ENCODE measurements around the gene CRB3. TPM values are rescaled to one million over a fixed set of nuclear protein-coding genes. Genes with fewer than 3 reads are reported as not detected.

CRB3 gene
- total and polyA plus RNA-seq, 2 experiments from 2014 or later, result 11.8 to 44.4 TPM

GRCh38 chr19:6415591-6416190 is 48.4 kb upstream of the CRB3 start:
- H3K9me2 ChIP-seq (ENCODE audit: insufficient read depth), result no peaks in the 10 kb centered on the region
- H3F3A ChIP-seq (replicated peaks; ENCODE audit: low read depth), result peaks cover 24% of the 10 kb centered on the region

More at GRCh38 chr19:6415591-6416190, 48.4 kb upstream of the CRB3 start:
- H3K4me1 Mint-ChIP-seq, result peaks cover 21% of the 10 kb centered on the region
- Histone ChIP-seq H3K4me1 (ENCODE audit: insufficient read depth) (peaks cover 10% of the 10 kb centered on the region), H3K27ac (ENCODE audit: low read depth) (no peak overlapping the region; the same call in 1 of the 2 replicates), H3K79me2 (replicated peaks; ENCODE audit: insufficient read depth) (peaks cover 26% of the 10 kb centered on the region), H4K20me1 (replicated peaks; ENCODE audit: insufficient read depth) (peaks cover 24% of the 10 kb centered on the region; the same call in 1 of the 2 replicates), H3K4me3 (no peak overlapping the region), H3K4me2 (no peak overlapping the region), H3K27me3 (ENCODE audit: insufficient read depth) (no peaks in the 10 kb centered on the region), H2AFZ (no peak overlapping the region), H3K36me3 (ENCODE audit: insufficient read depth) (peaks cover 33% of the 10 kb centered on the region)
- H3K27me3 Mint-ChIP-seq (ENCODE audit: insufficient read depth, low read depth, poor library complexity), result peaks cover 10% of the 10 kb centered on the region
- H3K36me3 Mint-ChIP-seq (ENCODE audit: low read depth), result peaks cover 76% of the 10 kb centered on the region
- no peak overlapping the region for H3K4me3 Mint-ChIP-seq
- ATAC-seq (no peak), DNase-seq (ENCODE audit: low spot score) (no peak)
- no peak overlapping the region for H3K27ac Mint-ChIP-seq
- H3K9me3 Mint-ChIP-seq, result no peaks in the 10 kb centered on the region; the same call in 2 of the 3 replicates
- TF ChIP-seq STAT1 (IDR thresholded peaks at IDR 0.05; ENCODE audit: unreplicated experiment) (no peak), EZH2 (IDR thresholded peaks at IDR 0.05; ENCODE audit: low read depth, unreplicated experiment) (no peak), JUNB (IDR thresholded peaks at IDR 0.05; ENCODE audit: unreplicated experiment) (no peak), NANOG (IDR thresholded peaks at IDR 0.05; ENCODE audit: borderline replicate concordance) (no peak), EZH2phosphoT487 (IDR thresholded peaks at IDR 0.05; ENCODE audit: unreplicated experiment) (no peak), REST (IDR thresholded peaks at IDR 0.05; ENCODE audit: unreplicated experiment) (no peak), POLR2AphosphoS5 (IDR thresholded peaks at IDR 0.05; ENCODE audit: low read depth) (no peak), ZNF331 (CRISPR knock-in tag; IDR thresholded peaks at IDR 0.05; ENCODE audit: low read depth) (no peak), ZNF462 (CRISPR knock-in tag; IDR thresholded peaks at IDR 0.05) (no peak), CREB1 (CRISPR knock-in tag; IDR thresholded peaks at IDR 0.05; ENCODE audit: low read depth) (no peak)

All from GM23338 (cell line).